Nephron (organoid): ENCODE measurements around the gene SLC33A1.
A peak's percentile ranks its signal among the peaks of the same experiment; 100 is the strongest.
"Not testable (repeated sequence)": the region's sequence is repeated elsewhere in the genome, so short reads cannot be mapped to it uniquely, and the experiment has no call there.

ENCODE experiments used
- H3K27ac Mint-ChIP-seq, 3 experiments: 2 replicates each; pipeline ENCODE4 v1.8.0; 2020; ENCODE audit warnings: mixed read lengths in 3 of 3, mild to moderate bottlenecking in 2 of 3, moderate library complexity in 1 of 3
- H3K27me3 Mint-ChIP-seq: 2 replicates; pipeline ENCODE4 v1.8.0; 2021; ENCODE audit warnings: low read depth, mild to moderate bottlenecking, moderate library complexity, mixed read lengths
- H3K36me3 Mint-ChIP-seq: 2 replicates; pipeline ENCODE4 v1.8.0; 2020; ENCODE audit warnings: low read depth, mixed read lengths
- H3K4me1 Mint-ChIP-seq: 2 replicates; pipeline ENCODE4 v1.8.0; 2020; ENCODE audit warnings: mixed read lengths
- H3K4me3 Mint-ChIP-seq, 3 experiments: 2 replicates each; pipeline ENCODE4 v1.8.0; 2020; ENCODE audit warnings: mild to moderate bottlenecking in 3 of 3, mixed read lengths in 3 of 3, moderate library complexity in 2 of 3
- H3K9me3 Mint-ChIP-seq: 2 replicates; pipeline ENCODE4 v1.8.0; 2020; ENCODE audit warnings: mixed read lengths
- CTCF ChIP-seq, 3 experiments: fragments of 200-600 bp; sonication (generic); IDR thresholded peaks; one replicate each; pipeline ENCODE4 v1.5.0; 2021; ENCODE audit warnings: antibody characterized with exemption in 3 of 3; ENCODE audit not compliant: unreplicated experiment in 3 of 3

Gene SLC33A1

GRCh38 chr3:155889212-155889611, 35.0 kb upstream of the SLC33A1 start:
- Mint-ChIP-seq H3K27me3 (no peaks in the 10 kb centered on the region), H3K4me3 (no peak overlapping the region), H3K27ac (peak overlapping the region in 2 of 3 experiments; percentile 16 to 38), H3K36me3 (peaks cover 14% of the 10 kb centered on the region), H3K9me3 (no peaks in the 10 kb centered on the region), H3K4me1 (peaks cover 23% of the 10 kb centered on the region)
- TF ChIP-seq CTCF (IDR thresholded peaks at IDR 0.05; ENCODE audit: unreplicated experiment in 3 of 3): no peak

- H3K36me3 Mint-ChIP-seq: no peaks in the 10 kb centered on the region
- H3K27me3 Mint-ChIP-seq: no peaks in the 10 kb centered on the region
- H3K4me1 Mint-ChIP-seq: peaks cover 23% of the 10 kb centered on the region
- no peaks in the 10 kb centered on the region for H3K9me3 Mint-ChIP-seq
- TF ChIP-seq CTCF (IDR thresholded peaks at IDR 0.05; ENCODE audit: unreplicated experiment in 3 of 3): no peak
- H3K27ac Mint-ChIP-seq: no peak overlapping the region
- no peak overlapping the region for H3K4me3 Mint-ChIP-seq
These were observed 32.7 kb upstream of the SLC33A1 start for GRCh38 chr3:155886915-155887314.

- not testable (repeated sequence) for H3K9me3 Mint-ChIP-seq, H3K27me3 Mint-ChIP-seq, H3K27ac Mint-ChIP-seq, H3K36me3 Mint-ChIP-seq, H3K4me3 Mint-ChIP-seq
- H3K4me1 Mint-ChIP-seq: peaks cover 23% of the 10 kb centered on the region
These were observed 32.1 kb upstream of the SLC33A1 start for GRCh38 chr3:155886348-155886747.

- no peak for TF ChIP-seq CTCF (IDR thresholded peaks at IDR 0.05; ENCODE audit: unreplicated experiment in 3 of 3)
- Mint-ChIP-seq H3K4me1 (peaks cover 21% of the 10 kb centered on the region), H3K9me3 (no peaks in the 10 kb centered on the region), H3K4me3 (no peak overlapping the region), H3K36me3 (no peaks in the 10 kb centered on the region), H3K27me3 (no peaks in the 10 kb centered on the region), H3K27ac (no peak overlapping the region)
These were observed 31.1 kb upstream of the SLC33A1 start for GRCh38 chr3:155885292-155885691.

- no peak overlapping the region for H3K4me3 Mint-ChIP-seq
- H3K4me1 Mint-ChIP-seq: peaks cover 20% of the 10 kb centered on the region
- H3K27ac Mint-ChIP-seq: no peak overlapping the region
- H3K27me3 Mint-ChIP-seq: no peaks in the 10 kb centered on the region
- no peak for TF ChIP-seq CTCF (IDR thresholded peaks at IDR 0.05; ENCODE audit: unreplicated experiment in 3 of 3)
- H3K9me3 Mint-ChIP-seq: no peaks in the 10 kb centered on the region
- H3K36me3 Mint-ChIP-seq: no peaks in the 10 kb centered on the region
These were observed 30.1 kb upstream of the SLC33A1 start for GRCh38 chr3:155884292-155884691.

GRCh38 chr3:155880286-155880685, 26.1 kb upstream of the SLC33A1 start:
- peaks cover 31% of the 10 kb centered on the region for H3K4me1 Mint-ChIP-seq
- no peak for TF ChIP-seq CTCF (IDR thresholded peaks at IDR 0.05; ENCODE audit: unreplicated experiment in 3 of 3)
- H3K4me3 Mint-ChIP-seq: no peak overlapping the region
- no peaks in the 10 kb centered on the region for H3K36me3 Mint-ChIP-seq
- no peaks in the 10 kb centered on the region for H3K27me3 Mint-ChIP-seq
- no peaks in the 10 kb centered on the region for H3K9me3 Mint-ChIP-seq
- no peak overlapping the region for H3K27ac Mint-ChIP-seq
